ENCODE results near the gene SPA17.

- peak in 1 of 6 experiments; percentile 25 for TF ChIP-seq CTCF (IDR thresholded peaks at IDR 0.05)
- TF ChIP-seq POLR2A (IDR thresholded peaks at IDR 0.05) = peak in 3 of 4 donors; percentile 62 to 90 (median 64)
- TF ChIP-seq POLR2AphosphoS5 (IDR thresholded peaks at IDR 0.05) = peak; percentile 90 to 94
Observed at GRCh38 chr11:124673333-124674167, at the start of gene SPA17, which contains the start of gene SIAE.
